Stomach (tissue), 9 donors: Measurements from ENCODE around the gene NKPD1. TPM values are rescaled to one million over a fixed set of nuclear protein-coding genes. Genes with fewer than 3 reads are reported as not detected.

Source experiments
- DNase-seq, 2 donors: peaks; one replicate each; pipeline versions ENCODE4 v3.0.0 to v3.0.0-alpha.2; 2013 to 2019
- H3K27ac ChIP-seq, 5 donors: fragments of 200-600 bp in 4 of 5; sonication (generic) in 4 of 5; one replicate each; pipeline ENCODE4 v1.5.1; 2013 to 2019; ENCODE audit warnings: mild to moderate bottlenecking in 1 of 5, moderate library complexity in 1 of 5
- H3K27me3 ChIP-seq, 3 donors: fragments of 200-600 bp; sonication (generic); one replicate each; pipeline ENCODE4 v1.5.1; 2017 to 2019; ENCODE audit warnings: mixed run types in 1 of 3
- H3K36me3 ChIP-seq, 4 donors: fragments of 200-600 bp; sonication (generic); 1 replicate in 3 of 4; 2 replicates in 1 of 4; pipeline ENCODE4 v1.5.1; 2016 to 2019
- H3K4me1 ChIP-seq, 4 donors: fragments of 200-600 bp; sonication (generic); one replicate each; pipeline ENCODE4 v1.5.1; 2016 to 2019
- H3K4me3 ChIP-seq, 4 donors: fragments of 200-600 bp; sonication (generic) in 3 of 4; one replicate each; pipeline ENCODE4 v1.5.1; 2016 to 2019; ENCODE audit warnings: mild to moderate bottlenecking in 1 of 4
- H3K9me3 ChIP-seq, 4 donors: fragments of 200-600 bp; sonication (generic); one replicate each; pipeline ENCODE4 v1.5.1; 2016 to 2019
- EP300 ChIP-seq: sonication (generic); formaldehyde crosslinking; IDR thresholded peaks from one replicate; pipeline ENCODE4 v1.6.1; 2017; ENCODE audit warnings: antibody characterized with exemption
- POLR2A ChIP-seq, 4 donors: fragments of 450-650 bp; IDR thresholded peaks; one replicate each; pipeline ENCODE4 v1.6.1; 2016; ENCODE audit warnings: antibody characterized with exemption in 4 of 4, control low read depth in 2 of 4, mild to moderate bottlenecking in 1 of 4, moderate library complexity in 1 of 4
- POLR2AphosphoS5 ChIP-seq, 3 donors: sonication (generic); formaldehyde crosslinking; IDR thresholded peaks; one replicate each; pipeline ENCODE4 v1.6.1; 2016; ENCODE audit warnings: antibody characterized with exemption in 3 of 3
- WGBS, 5 donors: extraction: QIAGEN DNeasy Blood & Tissue Kit in 3 of 5; methylation state at CpG; one replicate each; pipeline versions ENCODE4 v1.1.5 to v1.1.7; 2013 to 2018; 5-methylcytosine and 5-hydroxymethylcytosine counted together
- intact Hi-C: fragments of 100-400 bp; cut with DNase I; formaldehyde crosslinking; loops from one replicate; pipeline ENCODE4 v1.15.1; 2023; ENCODE audit warnings: low total_unique reads
- polyA plus RNA-seq, 3 donors: library from polyadenylated mRNA; stranded (reverse); fragments of 200-250 nt; gene quantifications; one replicate each; pipeline ENCODE4 v1.2.3, GENCODE V29; 2013
- total RNA-seq, 5 donors: library from RNA; depleted of rRNA; stranded (reverse); fragments of >200 nt; gene quantifications; one replicate each; pipeline versions ENCODE4 v1.1.0 to v1.2.3, GENCODE V29; 2014 to 2016
- TF ChIP-seq, protein P1 (sequence below), 7 experiments: fragments of 450-650 bp in 4 of 7; fragments of 200-600 bp in 3 of 7; sonication (generic) in 3 of 7; IDR thresholded peaks; one replicate each; pipeline ENCODE4 v1.5.1; 2016 to 2019; ENCODE audit warnings: antibody characterized with exemption in 7 of 7, control low read depth in 2 of 7, mild to moderate bottlenecking in 1 of 7
- donor health status: healthy with polysubstance abuse.
- donor health status: Bipolar disorder and iron deficiency.
- donor health status: healthy.

Gene NKPD1
- total and polyA plus RNA-seq, 8 donors = 0.20 TPM; not detected in 7

DNA sequence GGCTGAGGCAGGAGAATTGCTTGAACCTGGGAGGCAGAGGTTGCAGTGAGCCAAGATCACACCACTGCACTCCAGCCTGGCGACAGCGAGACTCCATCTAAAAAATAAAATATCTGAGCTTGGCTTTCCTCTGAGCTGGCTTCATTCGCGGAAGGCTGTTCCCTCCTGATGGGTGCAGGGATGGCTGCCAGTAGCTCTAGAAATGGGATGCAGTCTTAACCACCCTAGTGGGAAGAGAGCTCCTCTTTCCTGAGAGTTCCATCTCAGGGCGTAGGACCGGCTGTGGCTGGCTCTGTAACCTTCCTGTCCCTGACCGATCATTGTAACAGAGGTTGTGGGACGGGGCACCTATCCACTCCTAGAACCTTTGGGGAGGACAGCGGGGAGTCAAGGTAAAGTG, 35.4 kb downstream of the NKPD1 start:
- no peaks in the 10 kb centered on the region for H3K9me3 ChIP-seq
- no peaks in the 10 kb centered on the region for H3K27me3 ChIP-seq
- WGBS, 5 donors = 83 to 94% (median 88%) methylated on average over 9 of the region's 9 CpGs
- intact Hi-C loops = no loop called here
- H3K36me3 ChIP-seq = peaks cover 0 to 15% (median 5%) of the 10 kb centered on the region in 4 donors
- TF ChIP-seq POLR2AphosphoS5 (IDR thresholded peaks at IDR 0.05) (no peak), EP300 (no peak), POLR2A (IDR thresholded peaks at IDR 0.05) (no peak)
- TF ChIP-seq, protein P1, sequence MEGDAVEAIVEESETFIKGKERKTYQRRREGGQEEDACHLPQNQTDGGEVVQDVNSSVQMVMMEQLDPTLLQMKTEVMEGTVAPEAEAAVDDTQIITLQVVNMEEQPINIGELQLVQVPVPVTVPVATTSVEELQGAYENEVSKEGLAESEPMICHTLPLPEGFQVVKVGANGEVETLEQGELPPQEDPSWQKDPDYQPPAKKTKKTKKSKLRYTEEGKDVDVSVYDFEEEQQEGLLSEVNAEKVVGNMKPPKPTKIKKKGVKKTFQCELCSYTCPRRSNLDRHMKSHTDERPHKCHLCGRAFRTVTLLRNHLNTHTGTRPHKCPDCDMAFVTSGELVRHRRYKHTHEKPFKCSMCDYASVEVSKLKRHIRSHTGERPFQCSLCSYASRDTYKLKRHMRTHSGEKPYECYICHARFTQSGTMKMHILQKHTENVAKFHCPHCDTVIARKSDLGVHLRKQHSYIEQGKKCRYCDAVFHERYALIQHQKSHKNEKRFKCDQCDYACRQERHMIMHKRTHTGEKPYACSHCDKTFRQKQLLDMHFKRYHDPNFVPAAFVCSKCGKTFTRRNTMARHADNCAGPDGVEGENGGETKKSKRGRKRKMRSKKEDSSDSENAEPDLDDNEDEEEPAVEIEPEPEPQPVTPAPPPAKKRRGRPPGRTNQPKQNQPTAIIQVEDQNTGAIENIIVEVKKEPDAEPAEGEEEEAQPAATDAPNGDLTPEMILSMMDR (IDR thresholded peaks at IDR 0.05) = no peak
- peaks cover 30 to 71% (median 57%) of the 10 kb centered on the region in 4 donors for H3K4me1 ChIP-seq
- no peak overlapping the region for H3K4me3 ChIP-seq
- peak overlapping the region in 1 of 5 donors; percentile 19 for H3K27ac ChIP-seq
- no peak for DNase-seq

DNA sequence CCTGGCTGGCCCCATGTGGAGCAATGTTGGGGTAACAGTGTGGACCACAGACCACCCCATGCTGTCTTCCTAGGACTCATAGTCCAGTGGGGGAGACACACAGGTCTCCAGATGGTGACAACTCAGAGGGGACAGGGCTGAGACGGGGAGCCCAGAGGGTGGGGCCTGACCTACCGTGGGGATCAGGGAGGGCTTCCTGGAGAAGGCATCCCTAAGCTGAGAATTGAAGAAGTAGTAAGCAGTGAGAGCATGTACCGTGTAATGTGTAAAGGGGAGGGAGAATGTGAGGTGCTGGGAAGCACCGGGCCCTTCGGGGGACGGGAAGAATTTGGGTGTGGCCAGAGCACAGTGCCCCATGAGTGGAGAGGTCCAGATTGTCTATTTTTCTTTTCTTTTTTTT, 36.8 kb downstream of the NKPD1 start:
- no peak for DNase-seq
- H3K36me3 ChIP-seq = peaks cover 0 to 15% (median 4%) of the 10 kb centered on the region in 4 donors
- peak overlapping the region in 1 of 5 donors; percentile 15 for H3K27ac ChIP-seq
- H3K4me1 ChIP-seq = peaks cover 43 to 80% (median 69%) of the 10 kb centered on the region in 4 donors
- no peak overlapping the region for H3K4me3 ChIP-seq
- no peaks in the 10 kb centered on the region for H3K9me3 ChIP-seq
- TF ChIP-seq EP300 (no peak), POLR2A (IDR thresholded peaks at IDR 0.05) (no peak), POLR2AphosphoS5 (IDR thresholded peaks at IDR 0.05) (no peak)
- TF ChIP-seq, protein P1 (IDR thresholded peaks at IDR 0.05) = no peak
- no peaks in the 10 kb centered on the region for H3K27me3 ChIP-seq
- intact Hi-C loops = no loop called here
- 37 to 71% (median 62%) methylated on average over 6 of the region's 6 CpGs for WGBS, 5 donors

DNA sequence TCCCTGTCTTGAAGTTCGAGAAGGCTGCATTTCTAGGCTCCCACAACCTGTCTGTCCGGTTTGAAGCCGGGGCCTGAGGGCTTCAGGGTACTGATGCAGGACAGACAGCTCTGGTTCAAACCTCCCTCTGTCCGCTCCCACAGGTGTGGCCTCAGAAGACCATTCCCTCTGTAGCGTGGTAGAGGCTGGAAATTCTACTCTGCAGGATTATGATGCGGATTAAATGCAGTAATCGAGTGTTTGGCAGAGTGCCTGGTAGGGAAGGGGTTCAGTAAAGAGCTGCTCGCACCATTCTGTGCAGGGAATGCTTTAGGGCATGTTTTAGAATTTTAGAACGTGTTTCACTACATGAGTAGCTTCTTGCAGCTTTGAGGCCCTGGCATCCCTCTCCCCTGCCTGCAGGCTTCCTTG, 37.3 kb downstream of the NKPD1 start:
- intact Hi-C loops = no loop called here

DNA sequence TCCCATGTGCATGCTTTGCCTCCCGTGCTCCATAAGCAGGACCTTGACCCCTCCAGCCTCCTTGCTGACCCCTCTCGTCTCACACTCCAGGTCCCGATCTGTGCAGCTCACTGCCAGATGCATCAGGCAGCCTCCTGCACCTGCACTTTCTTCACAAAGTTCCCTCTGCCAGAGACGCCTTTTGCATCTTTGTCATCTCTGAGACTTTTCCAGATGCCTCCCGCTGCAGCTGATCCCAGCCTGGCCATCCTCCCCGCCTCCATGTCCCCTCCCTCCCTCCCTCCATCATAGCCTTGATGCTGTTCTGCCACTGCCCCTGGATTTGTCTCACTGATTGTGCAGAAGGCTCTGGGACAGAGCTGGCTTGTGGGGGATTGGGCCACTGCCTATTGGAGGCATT, 38.0 kb downstream of the NKPD1 start:
- peaks cover 0 to 10% (median 0%) of the 10 kb centered on the region in 4 donors for H3K36me3 ChIP-seq

More for the DNA sequence above, 37.3 kb downstream of the NKPD1 start:
- Histone ChIP-seq H3K27me3 (no peaks in the 10 kb centered on the region), H3K27ac (peak overlapping the region in 2 of 5 donors; percentile 15 to 26), H3K9me3 (no peaks in the 10 kb centered on the region), H3K4me1 (peaks cover 49 to 84% (median 75%) of the 10 kb centered on the region in 4 donors), H3K4me3 (no peak overlapping the region), H3K36me3 (peaks cover 0 to 13% (median under 1%) of the 10 kb centered on the region in 4 donors)
- peak; percentile 64 to 65 for DNase-seq
- WGBS, 5 donors = 26 to 47% (median 35%) methylated on average over 9 of the region's 9 CpGs
- TF ChIP-seq EP300 (no peak), POLR2AphosphoS5 (IDR thresholded peaks at IDR 0.05) (no peak)
- TF ChIP-seq, protein P1 (IDR thresholded peaks at IDR 0.05) = no peak

More for the DNA sequence above, 38.0 kb downstream of the NKPD1 start:
- peak overlapping the region in 2 of 5 donors; percentile 26 to 40 for H3K27ac ChIP-seq
- TF ChIP-seq, protein P1 (IDR thresholded peaks at IDR 0.05) = no peak
- TF ChIP-seq EP300 (no peak), POLR2A (IDR thresholded peaks at IDR 0.05) (no peak), POLR2AphosphoS5 (IDR thresholded peaks at IDR 0.05) (no peak)
- WGBS, 5 donors = 55 to 75% (median 65%) methylated on average over 6 of the region's 6 CpGs
- DNase-seq = no peak
- peaks cover 55 to 87% (median 81%) of the 10 kb centered on the region in 4 donors for H3K4me1 ChIP-seq
- H3K27me3 ChIP-seq = no peaks in the 10 kb centered on the region
- H3K9me3 ChIP-seq = no peaks in the 10 kb centered on the region
- no peak overlapping the region for H3K4me3 ChIP-seq
- intact Hi-C loops = no loop called here
